Measurements from ENCODE around the gene NKX2-4. TPM values are rescaled to one million over a fixed set of nuclear protein-coding genes. Genes with fewer than 3 reads are reported as not detected.

The NKX2-4 gene
- polyA plus RNA-seq, 1 of the 3 experiments (the other 2 are of a cell fraction) = not detected

- 0 out of 2 replicates have a peak, but pooled peaks cover 3% of the 10 kb centered on the region for H3K9me2 ChIP-seq
- POLR2A ChIA-PET = no interaction called here
- peaks cover 41 to 54% of the 10 kb centered on the region in 2 experiments for H3K36me3 ChIP-seq (replicated peaks in 1 of 2; ENCODE audit: control insufficient read depth in 1 of 2, insufficient read depth in 2 of 2, low read length in 1 of 2)
- peaks cover 45% of the 10 kb centered on the region; the same call in 1 of the 2 replicates for H3K79me2 ChIP-seq (ENCODE audit: insufficient read depth)
- H3K4me3 ChIP-seq (ENCODE audit: low read depth in 2 of 2, low read length in 1 of 2) = no peak overlapping the region
- no peak overlapping the region for H3K9ac ChIP-seq
- H2AFZ ChIP-seq (ENCODE audit: low read depth) = no peak overlapping the region
- no peak overlapping the region for H3K27ac ChIP-seq (ENCODE audit: low read depth in 2 of 2, low read length in 1 of 2)
- H4K20me1 ChIP-seq (ENCODE audit: insufficient read depth) = peaks cover 7% of the 10 kb centered on the region
- TF ChIP-seq GATA2 (CRISPR knock-in tag; IDR thresholded peaks at IDR 0.05) (no peak), FOXJ3 (CRISPR knock-in tag; IDR thresholded peaks at IDR 0.05) (no peak), EP300 (IDR thresholded peaks at IDR 0.05; ENCODE audit: borderline replicate concordance in 1 of 2, low read depth in 1 of 2, low read length in 1 of 2) (no peak), YY1 (IDR thresholded peaks at IDR 0.05; ENCODE audit: low read depth) (no peak), MXI1 (IDR thresholded peaks at IDR 0.05; ENCODE audit: low read depth, low read length) (no peak), NFIC (IDR thresholded peaks at IDR 0.05; ENCODE audit: borderline replicate concordance) (no peak), RAD21 (IDR thresholded peaks at IDR 0.05; ENCODE audit: low read length) (no peak), RXRA (IDR thresholded peaks at IDR 0.05; ENCODE audit: borderline replicate concordance, low read depth) (no peak), GABPA (IDR thresholded peaks at IDR 0.05; ENCODE audit: low read depth) (no peak), NRF1 (IDR thresholded peaks at IDR 0.05; ENCODE audit: low read depth, low read length) (no peak), IRF3 (IDR thresholded peaks at IDR 0.05; ENCODE audit: low read depth, low read length) (no peak), RCOR1 (IDR thresholded peaks at IDR 0.05; ENCODE audit: low read length) (no peak), TCF12 (IDR thresholded peaks at IDR 0.05) (no peak), TAF1 (IDR thresholded peaks at IDR 0.05; ENCODE audit: borderline replicate concordance, low read depth, low read length) (no peak), MAX (IDR thresholded peaks at IDR 0.05; ENCODE audit: low read depth) (no peak), CHD2 (IDR thresholded peaks at IDR 0.05; ENCODE audit: low read length, partially characterized antibody) (no peak)
- CTCF ChIA-PET = interaction anchor here (1.0 kb wide), 1 partner anchor 143 kb away, joined by 3 read pairs; no protein-coding TSS in a partner anchor
- peaks cover 0 to 3% of the 10 kb centered on the region in 2 experiments; a peak in 1 of 4 replicates for H3K4me1 ChIP-seq (ENCODE audit: control insufficient read depth in 1 of 2, insufficient read depth in 2 of 2, low read depth in 1 of 2, low read length in 1 of 2)
- 91% methylated on average over 5 of the region's 5 CpGs for WGBS (ENCODE audit: low lambda C conversion rate)
- no peak overlapping the region for H3K4me2 ChIP-seq
- DNase-seq = no peak
- H3K27me3 ChIP-seq (ENCODE audit: insufficient read depth) = no peaks in the 10 kb centered on the region
- H3K9me3 ChIP-seq = no peaks in the 10 kb centered on the region
- no peaks in the 10 kb centered on the region for H3F3A ChIP-seq (replicated peaks; ENCODE audit: insufficient read depth)
These were observed 19.1 kb downstream of the NKX2-4 start for GRCh38 chr20:21378259-21378658.

GRCh38 chr20:21377701-21378100 lies 19.6 kb downstream of the NKX2-4 start:
- WGBS (ENCODE audit: low lambda C conversion rate) = 95% methylated on average over 9 of the region's 9 CpGs
- peaks cover 51% of the 10 kb centered on the region; the same call in 1 of the 2 replicates for H3K79me2 ChIP-seq (ENCODE audit: insufficient read depth)
- CTCF ChIA-PET = interaction anchor here (1.0 kb wide), 1 partner anchor 142 kb away, joined by 3 read pairs; no protein-coding TSS in a partner anchor

More at GRCh38 chr20:21377701-21378100, 19.6 kb downstream of the NKX2-4 start:
- H3K9ac ChIP-seq = no peak overlapping the region
- H4K20me1 ChIP-seq (ENCODE audit: insufficient read depth) = peaks cover 9% of the 10 kb centered on the region
- no peak for DNase-seq
- H3K4me2 ChIP-seq = no peak overlapping the region
- H3F3A ChIP-seq (replicated peaks; ENCODE audit: insufficient read depth) = no peaks in the 10 kb centered on the region
- H3K9me2 ChIP-seq = 0 out of 2 replicates have a peak, but pooled peaks cover 3% of the 10 kb centered on the region
- no peak overlapping the region for H3K4me3 ChIP-seq (ENCODE audit: low read depth in 2 of 2, low read length in 1 of 2)
- no peak overlapping the region for H3K27ac ChIP-seq (ENCODE audit: low read depth in 2 of 2, low read length in 1 of 2)
- no peaks in the 10 kb centered on the region for H3K27me3 ChIP-seq (ENCODE audit: insufficient read depth)
- H3K36me3 ChIP-seq (replicated peaks in 1 of 2; ENCODE audit: control insufficient read depth in 1 of 2, insufficient read depth in 2 of 2, low read length in 1 of 2) = peaks cover 35 to 54% of the 10 kb centered on the region in 2 experiments
- POLR2A ChIA-PET = no interaction called here
- peaks cover 0 to 3% of the 10 kb centered on the region in 2 experiments; a peak in 1 of 4 replicates for H3K4me1 ChIP-seq (ENCODE audit: control insufficient read depth in 1 of 2, insufficient read depth in 2 of 2, low read depth in 1 of 2, low read length in 1 of 2)
- TF ChIP-seq GATA2 (CRISPR knock-in tag; IDR thresholded peaks at IDR 0.05) = no peak
- H2AFZ ChIP-seq (ENCODE audit: low read depth) = no peak overlapping the region
- H3K9me3 ChIP-seq = no peaks in the 10 kb centered on the region
